COLO829 (cell line): Measurements from ENCODE around the gene NSFL1C.
A peak's percentile ranks its signal among the peaks of the same experiment; 100 is the strongest.

Experiments used
- DNase-seq: peaks from one replicate; pipeline ENCODE4 v3.0.0; 2012; ENCODE audit warnings: low spot score

NSFL1C gene

GRCh38 chr20:1484438-1485116, 17.9 kb upstream of the NSFL1C start:
- no peak for DNase-seq

GRCh38 chr20:1479831-1480595, 13.4 kb upstream of the NSFL1C start:
- no peak for DNase-seq

GRCh38 chr20:1478566-1478965, 11.9 kb upstream of the NSFL1C start:
- no peak for DNase-seq

GRCh38 chr20:1477896-1478490, 11.3 kb upstream of the NSFL1C start:
- no peak for DNase-seq

- no peak for DNase-seq
These were observed 8.4 kb upstream of the NSFL1C start for GRCh38 chr20:1474817-1475603.

- no peak for DNase-seq
These were observed 7.7 kb upstream of the NSFL1C start for GRCh38 chr20:1474325-1474724.

GRCh38 chr20:1473246-1474220, 6.9 kb upstream of the NSFL1C start:
- no peak for DNase-seq

GRCh38 chr20:1472556-1473245, 6.1 kb upstream of the NSFL1C start:
- no peak for DNase-seq

GRCh38 chr20:1471242-1471641, 4.6 kb upstream of the NSFL1C start:
- DNase-seq: no peak

GRCh38 chr20:1469925-1470571, 3.4 kb upstream of the NSFL1C start:
- peak; percentile 89 for DNase-seq

GRCh38 chr20:1469306-1469905, 2.8 kb upstream of the NSFL1C start:
- no peak for DNase-seq

GRCh38 chr20:1468117-1468624, 1.5 kb upstream of the NSFL1C start:
- DNase-seq: no peak

GRCh38 chr20:1467355-1468116, 887 bp upstream of the NSFL1C start:
- DNase-seq: no peak

GRCh38 chr20:1467082-1467354, 369 bp upstream of the NSFL1C start:
- no peak for DNase-seq

- no peak for DNase-seq
These were observed 1.0 kb downstream of the NSFL1C start for GRCh38 chr20:1465470-1466210.

GRCh38 chr20:1463971-1464570, 2.6 kb downstream of the NSFL1C start:
- no peak for DNase-seq

- DNase-seq: no peak
These were observed 3.8 kb downstream of the NSFL1C start for GRCh38 chr20:1462834-1463233.

- DNase-seq: no peak
These were observed 4.6 kb downstream of the NSFL1C start for GRCh38 chr20:1462001-1462400.
